Chondrocyte (in vitro differentiated cells): ENCODE results near the gene BUB1B. TPM values are rescaled to one million over a fixed set of nuclear protein-coding genes. Genes with fewer than 3 reads are reported as not detected.

Experiments
- DNase-seq: peaks from one replicate; pipeline ENCODE4 v3.0.0; 2021; ENCODE audit warnings: mixed read lengths, low spot score
- H3K27ac Mint-ChIP-seq: one replicate; pipeline ENCODE4 v1.8.0; 2021; ENCODE audit warnings: mild to moderate bottlenecking, moderate library complexity, mixed read lengths; ENCODE audit not compliant: unreplicated experiment
- H3K27me3 Mint-ChIP-seq: 2 replicates; pipeline ENCODE4 v1.8.0; 2021; ENCODE audit warnings: low read depth, mixed read lengths
- H3K36me3 Mint-ChIP-seq: 2 replicates; pipeline ENCODE4 v1.8.0; 2021; ENCODE audit warnings: low read depth, mixed read lengths
- H3K4me1 Mint-ChIP-seq: 2 replicates; pipeline ENCODE4 v1.8.0; 2021; ENCODE audit warnings: low read depth, mild to moderate bottlenecking, mixed read lengths
- H3K4me3 Mint-ChIP-seq: one replicate; pipeline ENCODE4 v1.8.0; 2021; ENCODE audit warnings: mild to moderate bottlenecking, moderate library complexity, mixed read lengths; ENCODE audit not compliant: unreplicated experiment
- H3K9me3 Mint-ChIP-seq: 2 replicates; pipeline ENCODE4 v1.8.0; 2021; ENCODE audit warnings: low read depth, mixed read lengths
- CTCF ChIP-seq: fragments of 200-600 bp; sonication (generic); IDR thresholded peaks from 2 replicates; pipeline ENCODE4 v1.5.0; 2021; ENCODE audit warnings: antibody characterized with exemption, mild to moderate bottlenecking, moderate library complexity
- total RNA-seq: library from RNA; stranded (reverse); gene quantifications from 3 replicates; pipeline ENCODE4 v1.2.1, GENCODE V29; 2021

BUB1B gene
- total RNA-seq, 1 donor from 2014 or later, result 6.7 TPM

GRCh38 chr15:40249477-40250303, 88.8 kb downstream of the BUB1B start:
- no peak for TF ChIP-seq CTCF
- Mint-ChIP-seq H3K27me3 (peaks cover 7% of the 10 kb centered on the region), H3K36me3 (no peaks in the 10 kb centered on the region), H3K9me3 (no peaks in the 10 kb centered on the region), H3K27ac (no peak overlapping the region), H3K4me1 (peaks cover 6% of the 10 kb centered on the region), H3K4me3 (no peak overlapping the region)
- DNase-seq, result peak; percentile 72

GRCh38 chr15:40250304-40250656, 89.4 kb downstream of the BUB1B start:
- Mint-ChIP-seq H3K36me3 (no peaks in the 10 kb centered on the region), H3K27me3 (peaks cover 7% of the 10 kb centered on the region), H3K4me3 (no peak overlapping the region), H3K4me1 (peaks cover 6% of the 10 kb centered on the region), H3K9me3 (no peaks in the 10 kb centered on the region), H3K27ac (no peak overlapping the region)
- TF ChIP-seq CTCF, result no peak
- DNase-seq, result no peak

- Mint-ChIP-seq H3K4me3 (no peak overlapping the region), H3K4me1 (peaks cover 6% of the 10 kb centered on the region), H3K9me3 (no peaks in the 10 kb centered on the region), H3K27me3 (peaks cover 7% of the 10 kb centered on the region), H3K36me3 (no peaks in the 10 kb centered on the region), H3K27ac (no peak overlapping the region)
- no peak for DNase-seq
- TF ChIP-seq CTCF, result no peak
These were observed 90.1 kb downstream of the BUB1B start for GRCh38 chr15:40250771-40251483.

- no peaks in the 10 kb centered on the region for H3K36me3 Mint-ChIP-seq
These were observed 90.7 kb downstream of the BUB1B start for GRCh38 chr15:40251486-40252140.

More at GRCh38 chr15:40251486-40252140, 90.7 kb downstream of the BUB1B start:
- Mint-ChIP-seq H3K9me3 (no peaks in the 10 kb centered on the region), H3K27me3 (peaks cover 7% of the 10 kb centered on the region), H3K4me3 (no peak overlapping the region), H3K27ac (no peak overlapping the region), H3K4me1 (peaks cover 6% of the 10 kb centered on the region)
- DNase-seq, result no peak
- no peak for TF ChIP-seq CTCF
